ENCODE data around the gene TMOD4.

The TMOD4 gene

GRCh38 chr1:151175041-151175741, 590 bp downstream of the TMOD4 start:
- H3K27me3 ChIP-seq (ENCODE audit: insufficient read depth, low read length): no peaks in the 10 kb centered on the region
- H3K27ac ChIP-seq (ENCODE audit: low read depth, low read length): no peak overlapping the region
- no peak overlapping the region for H2AFZ ChIP-seq (ENCODE audit: low read length, unreplicated experiment)
- no peak overlapping the region for H3K4me3 ChIP-seq (ENCODE audit: low read depth, low read length)
- H3K79me2 ChIP-seq (ENCODE audit: control insufficient read depth, insufficient read depth, low read length, unreplicated experiment): no peaks in the 10 kb centered on the region
- no peaks in the 10 kb centered on the region for H3K4me1 ChIP-seq (ENCODE audit: control insufficient read depth, insufficient read depth, low read length, unreplicated experiment)
- H3K36me3 ChIP-seq (ENCODE audit: insufficient read depth, low read length): no peaks in the 10 kb centered on the region; the same call in 1 of the 2 replicates

- H3K27ac ChIP-seq (ENCODE audit: low read depth, low read length): no peak overlapping the region
- no peak overlapping the region for H2AFZ ChIP-seq (ENCODE audit: low read length, unreplicated experiment)
- H3K4me1 ChIP-seq (ENCODE audit: control insufficient read depth, insufficient read depth, low read length, unreplicated experiment): peaks cover 9% of the 10 kb centered on the region
- H3K4me3 ChIP-seq (ENCODE audit: low read depth, low read length): no peak overlapping the region
- peaks cover 12% of the 10 kb centered on the region for H3K79me2 ChIP-seq (ENCODE audit: control insufficient read depth, insufficient read depth, low read length, unreplicated experiment)
- no peaks in the 10 kb centered on the region for H3K27me3 ChIP-seq (ENCODE audit: insufficient read depth, low read length)
- H3K36me3 ChIP-seq (ENCODE audit: insufficient read depth, low read length): peaks cover 3% of the 10 kb centered on the region; the same call in 1 of the 2 replicates
Measured at GRCh38 chr1:151171190-151171589, 4.6 kb downstream of the TMOD4 start.

- peaks cover 24% of the 10 kb centered on the region for H3K79me2 ChIP-seq (ENCODE audit: control insufficient read depth, insufficient read depth, low read length, unreplicated experiment)
- peaks cover 17% of the 10 kb centered on the region for H3K4me1 ChIP-seq (ENCODE audit: control insufficient read depth, insufficient read depth, low read length, unreplicated experiment)
- H3K27me3 ChIP-seq (ENCODE audit: insufficient read depth, low read length): no peaks in the 10 kb centered on the region
- H3K4me3 ChIP-seq (ENCODE audit: low read depth, low read length): peak overlapping the region; percentile 87
- no peak overlapping the region for H3K27ac ChIP-seq (ENCODE audit: low read depth, low read length)
- H3K36me3 ChIP-seq (ENCODE audit: insufficient read depth, low read length): peaks cover 3% of the 10 kb centered on the region; the same call in 1 of the 2 replicates
- no peak overlapping the region for H2AFZ ChIP-seq (ENCODE audit: low read length, unreplicated experiment)
Measured at GRCh38 chr1:151167116-151167515, 8.7 kb downstream of the TMOD4 start.

GRCh38 chr1:151166505-151166956, 9.2 kb downstream of the TMOD4 start:
- Histone ChIP-seq H3K27me3 (ENCODE audit: insufficient read depth, low read length) (no peaks in the 10 kb centered on the region), H3K4me1 (ENCODE audit: control insufficient read depth, insufficient read depth, low read length, unreplicated experiment) (peaks cover 17% of the 10 kb centered on the region), H3K4me3 (ENCODE audit: low read depth, low read length) (peak overlapping the region; percentile 87), H2AFZ (ENCODE audit: low read length, unreplicated experiment) (peak overlapping the region; percentile 76), H3K27ac (ENCODE audit: low read depth, low read length) (peak overlapping the region; percentile 61), H3K36me3 (ENCODE audit: insufficient read depth, low read length) (peaks cover 3% of the 10 kb centered on the region; the same call in 1 of the 2 replicates), H3K79me2 (ENCODE audit: control insufficient read depth, insufficient read depth, low read length, unreplicated experiment) (peaks cover 24% of the 10 kb centered on the region)

GRCh38 chr1:151165738-151166504, 9.9 kb downstream of the TMOD4 start, which contains the start of the genes LYSMD1 and SCNM1:
Gene LYSMD1 (minus strand): TSS chr1:151165902. CDS start chr1:151165258, 644 bp downstream.
Gene SCNM1 (plus strand): TSS chr1:151166144. CDS start chr1:151166153, 9 bp downstream.
- Histone ChIP-seq H3K36me3 (ENCODE audit: insufficient read depth, low read length) (peaks cover 3% of the 10 kb centered on the region; the same call in 1 of the 2 replicates), H3K4me1 (ENCODE audit: control insufficient read depth, insufficient read depth, low read length, unreplicated experiment) (peaks cover 17% of the 10 kb centered on the region), H3K27me3 (ENCODE audit: insufficient read depth, low read length) (no peaks in the 10 kb centered on the region), H2AFZ (ENCODE audit: low read length, unreplicated experiment) (peak within 1 kb of the TSS; percentile 76), H3K79me2 (ENCODE audit: control insufficient read depth, insufficient read depth, low read length, unreplicated experiment) (peaks cover 24% of the 10 kb centered on the region), H3K27ac (ENCODE audit: low read depth, low read length) (peak within 1 kb of the TSS; percentile 61), H3K4me3 (ENCODE audit: low read depth, low read length) (peak within 1 kb of the TSS; percentile 87)

GRCh38 chr1:151165281-151165737, 10.5 kb downstream of the TMOD4 start:
- H2AFZ ChIP-seq (ENCODE audit: low read length, unreplicated experiment): peak overlapping the region; percentile 53
- H3K4me3 ChIP-seq (ENCODE audit: low read depth, low read length): peak overlapping the region; percentile 87
- peaks cover 6% of the 10 kb centered on the region; the same call in 1 of the 2 replicates for H3K36me3 ChIP-seq (ENCODE audit: insufficient read depth, low read length)
- no peaks in the 10 kb centered on the region for H3K27me3 ChIP-seq (ENCODE audit: insufficient read depth, low read length)
- H3K4me1 ChIP-seq (ENCODE audit: control insufficient read depth, insufficient read depth, low read length, unreplicated experiment): peaks cover 17% of the 10 kb centered on the region
- H3K79me2 ChIP-seq (ENCODE audit: control insufficient read depth, insufficient read depth, low read length, unreplicated experiment): peaks cover 24% of the 10 kb centered on the region
- H3K27ac ChIP-seq (ENCODE audit: low read depth, low read length): peak overlapping the region; percentile 51

- peaks cover 6% of the 10 kb centered on the region; the same call in 1 of the 2 replicates for H3K36me3 ChIP-seq (ENCODE audit: insufficient read depth, low read length)
- no peak overlapping the region for H3K27ac ChIP-seq (ENCODE audit: low read depth, low read length)
- H2AFZ ChIP-seq (ENCODE audit: low read length, unreplicated experiment): peak overlapping the region; percentile 53
Measured at GRCh38 chr1:151164732-151165280, 11.0 kb downstream of the TMOD4 start.

GRCh38 chr1:151159373-151159772, 16.4 kb downstream of the TMOD4 start:
- Histone ChIP-seq H3K4me3 (ENCODE audit: low read depth, low read length) (no peak overlapping the region), H3K36me3 (ENCODE audit: insufficient read depth, low read length) (peaks cover 9% of the 10 kb centered on the region), H3K27me3 (ENCODE audit: insufficient read depth, low read length) (no peaks in the 10 kb centered on the region), H2AFZ (ENCODE audit: low read length, unreplicated experiment) (no peak overlapping the region), H3K27ac (ENCODE audit: low read depth, low read length) (no peak overlapping the region), H3K4me1 (ENCODE audit: control insufficient read depth, insufficient read depth, low read length, unreplicated experiment) (peaks cover 5% of the 10 kb centered on the region), H3K79me2 (ENCODE audit: control insufficient read depth, insufficient read depth, low read length, unreplicated experiment) (peaks cover 5% of the 10 kb centered on the region)

More at GRCh38 chr1:151164732-151165280, 11.0 kb downstream of the TMOD4 start:
- peaks cover 24% of the 10 kb centered on the region for H3K79me2 ChIP-seq (ENCODE audit: control insufficient read depth, insufficient read depth, low read length, unreplicated experiment)
- no peaks in the 10 kb centered on the region for H3K27me3 ChIP-seq (ENCODE audit: insufficient read depth, low read length)
- peak overlapping the region; percentile 87 for H3K4me3 ChIP-seq (ENCODE audit: low read depth, low read length)
- H3K4me1 ChIP-seq (ENCODE audit: control insufficient read depth, insufficient read depth, low read length, unreplicated experiment): peaks cover 17% of the 10 kb centered on the region

- Histone ChIP-seq H3K27me3 (ENCODE audit: insufficient read depth, low read length) (no peaks in the 10 kb centered on the region), H2AFZ (ENCODE audit: low read length, unreplicated experiment) (no peak overlapping the region), H3K4me1 (ENCODE audit: control insufficient read depth, insufficient read depth, low read length, unreplicated experiment) (no peaks in the 10 kb centered on the region), H3K79me2 (ENCODE audit: control insufficient read depth, insufficient read depth, low read length, unreplicated experiment) (no peaks in the 10 kb centered on the region), H3K4me3 (ENCODE audit: low read depth, low read length) (no peak overlapping the region), H3K27ac (ENCODE audit: low read depth, low read length) (no peak overlapping the region), H3K36me3 (ENCODE audit: insufficient read depth, low read length) (peaks cover 9% of the 10 kb centered on the region)
Measured at GRCh38 chr1:151158751-151159251, 17.0 kb downstream of the TMOD4 start.

- Histone ChIP-seq H3K27ac (ENCODE audit: low read depth, low read length) (no peak overlapping the region), H3K36me3 (ENCODE audit: insufficient read depth, low read length) (peaks cover 9% of the 10 kb centered on the region), H3K27me3 (ENCODE audit: insufficient read depth, low read length) (no peaks in the 10 kb centered on the region), H3K4me3 (ENCODE audit: low read depth, low read length) (no peak overlapping the region), H3K79me2 (ENCODE audit: control insufficient read depth, insufficient read depth, low read length, unreplicated experiment) (no peaks in the 10 kb centered on the region), H2AFZ (ENCODE audit: low read length, unreplicated experiment) (no peak overlapping the region), H3K4me1 (ENCODE audit: control insufficient read depth, insufficient read depth, low read length, unreplicated experiment) (no peaks in the 10 kb centered on the region)
Measured at GRCh38 chr1:151158326-151158725, 17.5 kb downstream of the TMOD4 start.

Data from ACC112 (cell line).